Measurements from ENCODE around the gene SEMA3D.

Gene SEMA3D

GRCh38 chr7:85126383-85126782 lies 60.5 kb downstream of the SEMA3D start:
- DNase-seq (ENCODE audit: low spot score), result no peak
- H3K27ac ChIP-seq, result no peak overlapping the region
- ChIA-PET POLR2A (ENCODE audit: low non-redundant PET) (no interaction called here), CTCF (interaction anchor here (0.6 to 0.8 kb wide), 3 partner anchors 12 to 84 kb away, joined by 3 read pairs; no protein-coding TSS in a partner anchor)
- no peak for TF ChIP-seq CTCF (conservative IDR thresholded peaks at IDR 0.05; ENCODE audit: low read depth)

GRCh38 chr7:85125651-85126131 lies 61.2 kb downstream of the SEMA3D start:
- no peak for TF ChIP-seq CTCF (conservative IDR thresholded peaks at IDR 0.05; ENCODE audit: low read depth)
- no peak for DNase-seq (ENCODE audit: low spot score)
- H3K27ac ChIP-seq, result no peak overlapping the region
- ChIA-PET POLR2A (ENCODE audit: low non-redundant PET) (no interaction called here), CTCF (interaction anchor here (0.6 kb wide), 1 partner anchor 11 kb away, joined by 3 read pairs; no protein-coding TSS in a partner anchor)

- no peak for TF ChIP-seq CTCF (conservative IDR thresholded peaks at IDR 0.05; ENCODE audit: low read depth)
- DNase-seq (ENCODE audit: low spot score), result no peak
- POLR2A ChIA-PET (ENCODE audit: low non-redundant PET), result no interaction called here
- H3K27ac ChIP-seq, result no peak overlapping the region
- CTCF ChIA-PET, result no interaction called here
Measured at GRCh38 chr7:85125176-85125575, 61.7 kb downstream of the SEMA3D start.

GRCh38 chr7:85119934-85120333 lies 66.9 kb downstream of the SEMA3D start:
- ChIA-PET POLR2A (ENCODE audit: low non-redundant PET) (no interaction called here), CTCF (no interaction called here)
- no peak for DNase-seq (ENCODE audit: low spot score)
- TF ChIP-seq CTCF (conservative IDR thresholded peaks at IDR 0.05; ENCODE audit: low read depth), result no peak
- no peak overlapping the region for H3K27ac ChIP-seq

- ChIA-PET CTCF (no interaction called here), POLR2A (ENCODE audit: low non-redundant PET) (no interaction called here)
- no peak overlapping the region for H3K27ac ChIP-seq
- no peak for TF ChIP-seq CTCF (conservative IDR thresholded peaks at IDR 0.05; ENCODE audit: low read depth)
- DNase-seq (ENCODE audit: low spot score), result no peak
Measured at GRCh38 chr7:85115862-85116261, 71.0 kb downstream of the SEMA3D start.

GRCh38 chr7:85115006-85115405 lies 71.8 kb downstream of the SEMA3D start:
- peak; percentile 61 for DNase-seq (ENCODE audit: low spot score)
- ChIA-PET POLR2A (ENCODE audit: low non-redundant PET) (no interaction called here), CTCF (interaction anchor here (1.0 kb wide), 1 partner anchor 11 kb away, joined by 3 read pairs; no protein-coding TSS in a partner anchor)
- TF ChIP-seq CTCF (conservative IDR thresholded peaks at IDR 0.05; ENCODE audit: low read depth), result no peak
- H3K27ac ChIP-seq, result no peak overlapping the region

All from RWPE1 (cell line).